GM18507 (cell line): ENCODE measurements around the gene RASGRF1.
"Not testable (repeated sequence)": the region's sequence is repeated elsewhere in the genome, so short reads cannot be mapped to it uniquely, and the experiment has no call there.

Experiments
- DNase-seq: peaks from one replicate; pipeline ENCODE4 v3.0.0; 2011; ENCODE audit warnings: low read depth; ENCODE audit not compliant: insufficient read length; ENCODE audit errors: extremely low spot score
- FAIRE-seq: peaks from 2 replicates; lab custom pipeline; 2011; peaks lifted over from hg19 to GRCh38; lab: Jason Lieb, UNC

The RASGRF1 gene, protein sequence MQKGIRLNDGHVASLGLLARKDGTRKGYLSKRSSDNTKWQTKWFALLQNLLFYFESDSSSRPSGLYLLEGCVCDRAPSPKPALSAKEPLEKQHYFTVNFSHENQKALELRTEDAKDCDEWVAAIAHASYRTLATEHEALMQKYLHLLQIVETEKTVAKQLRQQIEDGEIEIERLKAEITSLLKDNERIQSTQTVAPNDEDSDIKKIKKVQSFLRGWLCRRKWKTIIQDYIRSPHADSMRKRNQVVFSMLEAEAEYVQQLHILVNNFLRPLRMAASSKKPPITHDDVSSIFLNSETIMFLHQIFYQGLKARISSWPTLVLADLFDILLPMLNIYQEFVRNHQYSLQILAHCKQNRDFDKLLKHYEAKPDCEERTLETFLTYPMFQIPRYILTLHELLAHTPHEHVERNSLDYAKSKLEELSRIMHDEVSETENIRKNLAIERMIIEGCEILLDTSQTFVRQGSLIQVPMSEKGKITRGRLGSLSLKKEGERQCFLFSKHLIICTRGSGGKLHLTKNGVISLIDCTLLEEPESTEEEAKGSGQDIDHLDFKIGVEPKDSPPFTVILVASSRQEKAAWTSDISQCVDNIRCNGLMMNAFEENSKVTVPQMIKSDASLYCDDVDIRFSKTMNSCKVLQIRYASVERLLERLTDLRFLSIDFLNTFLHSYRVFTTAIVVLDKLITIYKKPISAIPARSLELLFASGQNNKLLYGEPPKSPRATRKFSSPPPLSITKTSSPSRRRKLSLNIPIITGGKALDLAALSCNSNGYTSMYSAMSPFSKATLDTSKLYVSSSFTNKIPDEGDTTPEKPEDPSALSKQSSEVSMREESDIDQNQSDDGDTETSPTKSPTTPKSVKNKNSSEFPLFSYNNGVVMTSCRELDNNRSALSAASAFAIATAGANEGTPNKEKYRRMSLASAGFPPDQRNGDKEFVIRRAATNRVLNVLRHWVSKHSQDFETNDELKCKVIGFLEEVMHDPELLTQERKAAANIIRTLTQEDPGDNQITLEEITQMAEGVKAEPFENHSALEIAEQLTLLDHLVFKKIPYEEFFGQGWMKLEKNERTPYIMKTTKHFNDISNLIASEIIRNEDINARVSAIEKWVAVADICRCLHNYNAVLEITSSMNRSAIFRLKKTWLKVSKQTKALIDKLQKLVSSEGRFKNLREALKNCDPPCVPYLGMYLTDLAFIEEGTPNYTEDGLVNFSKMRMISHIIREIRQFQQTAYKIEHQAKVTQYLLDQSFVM (N-terminal part only)

DNA sequence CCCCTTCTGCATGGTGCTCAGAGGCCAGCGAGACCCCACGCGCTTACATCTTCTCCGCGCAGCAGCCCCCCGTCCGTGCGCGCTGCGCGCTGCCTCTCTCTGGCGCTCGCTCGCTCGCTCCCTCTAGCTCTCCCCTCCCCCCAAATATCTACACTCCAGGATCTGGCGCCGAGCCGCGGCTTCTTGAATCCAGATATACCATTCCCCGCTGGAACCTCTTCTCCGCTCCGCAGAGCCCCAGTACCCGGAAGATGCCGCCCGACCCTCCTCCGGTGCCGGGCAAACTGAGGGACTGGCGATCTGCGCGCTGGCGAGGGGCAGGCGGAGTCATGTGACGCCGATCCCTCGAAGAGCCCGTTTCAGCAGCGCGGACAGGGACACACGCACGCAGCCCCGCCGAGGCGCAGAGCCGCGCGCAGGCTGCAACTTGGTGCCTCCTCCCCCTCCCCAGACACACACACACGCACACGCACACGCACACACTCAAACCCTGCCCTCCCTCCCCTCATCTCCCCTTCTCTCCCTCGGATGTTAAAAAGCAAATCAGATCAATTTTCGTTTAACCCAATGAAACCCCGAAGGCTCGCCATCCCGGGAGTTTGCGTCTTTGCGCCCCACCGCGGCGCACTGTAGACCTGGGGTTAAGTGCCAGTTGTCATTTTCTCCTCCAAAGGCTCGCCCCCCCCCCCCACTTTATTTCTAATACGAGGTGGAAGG is at the start of gene RASGRF1:
RASGRF1 (minus strand) TSS at position 294 of the 717 bp plus-strand sequence; CDS start at position 12, 282 bp downstream.
- DNase-seq, result no peak
- no peak for FAIRE-seq

DNA sequence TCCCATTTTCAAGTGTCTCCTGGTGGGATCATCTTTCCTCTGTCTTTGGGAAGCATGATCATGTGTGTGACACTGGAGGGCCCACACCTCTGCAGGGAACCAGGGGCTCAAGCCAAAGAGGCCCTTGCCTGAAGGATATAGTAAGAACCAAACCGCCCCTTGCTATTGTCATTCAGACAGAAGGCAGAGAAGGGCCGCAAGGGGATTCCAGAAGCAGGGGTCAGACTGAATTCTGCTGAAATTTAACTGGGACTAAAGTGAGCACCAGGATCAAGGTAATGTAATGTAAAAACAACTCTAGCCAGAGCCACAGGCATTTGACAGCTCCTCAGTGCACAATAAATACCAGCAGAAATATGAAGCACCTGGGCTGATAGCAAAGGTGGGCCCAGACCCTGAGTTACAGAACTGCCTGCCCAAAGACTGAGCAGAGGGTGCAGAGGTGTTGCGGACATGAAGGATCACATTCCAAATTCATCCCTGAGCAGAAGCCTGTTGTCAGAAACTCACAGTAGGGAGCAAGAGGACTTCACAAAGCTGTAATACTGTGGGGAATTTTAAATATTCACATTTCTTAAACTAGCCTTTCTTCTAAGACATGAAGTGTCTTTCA is 46.0 kb upstream of the RASGRF1 start:
- DNase-seq (no peak), FAIRE-seq (no peak)

DNA sequence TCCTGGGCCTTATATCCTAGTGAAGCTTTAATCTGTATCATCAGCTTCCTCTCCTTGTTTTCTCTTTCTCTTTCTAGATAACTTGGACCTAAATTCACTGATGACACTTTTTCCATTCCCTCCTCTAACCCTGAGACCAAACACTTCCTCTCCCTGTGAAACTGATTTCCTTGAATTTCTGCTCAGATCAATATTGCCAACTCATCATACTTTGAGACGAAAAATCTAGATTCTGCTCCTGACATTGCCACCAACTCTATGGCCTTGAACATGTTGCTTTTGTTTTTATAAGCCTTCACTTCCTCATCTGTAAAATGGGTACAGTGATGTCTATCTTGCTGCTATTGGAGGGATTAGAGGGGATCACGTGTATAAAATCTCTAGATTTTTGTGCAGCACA is 42.7 kb upstream of the RASGRF1 start:
- no peak for DNase-seq

GRCh38 chr15:79132770-79133169 is 42.2 kb upstream of the RASGRF1 start:
- DNase-seq, result no peak
- no peak for FAIRE-seq

More for the DNA sequence above, 42.7 kb upstream of the RASGRF1 start:
- no peak for FAIRE-seq

GRCh38 chr15:79132361-79132760 is 41.8 kb upstream of the RASGRF1 start:
- FAIRE-seq, result no peak
- no peak for DNase-seq

DNA sequence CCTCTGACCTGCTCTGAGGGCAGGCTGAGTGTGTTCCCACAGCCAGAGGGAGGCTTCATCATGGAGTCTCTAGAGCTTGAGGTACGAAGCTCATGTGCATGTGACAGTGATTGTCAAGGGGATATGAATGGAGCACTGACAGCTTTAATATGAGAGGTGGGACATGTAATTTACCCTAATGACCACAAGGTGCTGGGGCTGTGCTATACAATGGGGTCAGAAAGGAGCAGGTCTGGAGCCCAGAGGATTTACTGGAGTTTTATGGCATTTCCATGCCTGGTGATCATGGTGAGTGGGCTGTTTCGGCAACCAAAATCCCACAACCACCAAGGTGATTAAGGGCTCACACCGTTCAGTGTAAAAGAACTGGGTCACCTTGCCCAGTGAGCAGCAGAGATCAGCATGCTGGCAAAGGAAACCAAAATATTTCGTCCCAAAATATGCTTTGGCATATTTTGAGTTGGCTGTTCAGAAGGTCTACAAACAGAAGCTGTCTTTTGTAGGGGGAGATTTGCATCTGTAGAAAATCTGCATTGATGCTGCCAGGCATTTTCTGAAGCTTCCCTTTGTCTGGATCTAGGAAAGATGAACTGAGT is 40.1 kb upstream of the RASGRF1 start:
- FAIRE-seq, result no peak
- no peak for DNase-seq

DNA sequence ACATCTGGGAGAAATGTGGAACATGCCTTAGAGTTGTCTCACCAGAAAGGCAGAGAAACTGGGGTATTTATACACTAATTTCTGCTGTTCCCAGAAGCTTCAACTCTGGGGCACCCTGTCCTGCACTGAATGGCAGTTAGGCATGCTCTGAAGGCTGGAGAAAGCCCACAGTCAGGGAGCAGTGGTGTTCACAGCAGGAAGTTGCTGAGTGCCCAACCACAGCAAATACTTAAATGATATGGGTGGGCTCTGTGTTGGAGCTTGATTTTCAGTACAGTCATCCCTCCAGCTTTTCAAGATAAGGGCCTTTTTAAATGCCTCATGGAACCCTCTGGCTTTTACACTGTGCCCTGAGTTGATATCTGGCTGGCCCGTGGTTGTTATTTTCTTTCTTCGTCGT is 38.7 kb upstream of the RASGRF1 start:
- DNase-seq (no peak), FAIRE-seq (no peak)

- FAIRE-seq (no peak), DNase-seq (no peak)
These were observed 38.0 kb upstream of the RASGRF1 start for GRCh38 chr15:79128556-79128955.

DNA sequence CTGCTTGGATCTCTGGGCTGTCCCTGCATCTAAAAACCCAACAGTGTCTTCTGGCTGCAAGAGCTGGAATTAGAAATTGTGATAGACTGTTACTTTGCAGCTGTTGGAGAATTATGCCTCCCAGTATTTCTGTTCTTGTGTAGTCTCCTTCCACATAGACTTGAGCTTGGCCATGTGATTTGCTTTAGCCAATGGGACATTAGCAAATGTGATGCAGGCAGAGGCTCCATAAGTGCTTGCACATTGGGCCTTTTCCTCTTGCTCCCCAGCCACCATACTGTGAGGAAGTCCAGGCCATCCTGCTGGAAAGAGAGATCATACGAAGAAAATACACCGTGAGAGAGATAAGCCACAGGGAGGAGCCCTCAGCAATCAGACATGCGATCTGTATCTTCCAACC is 33.8 kb upstream of the RASGRF1 start:
- DNase-seq (no peak), FAIRE-seq (no peak)

GRCh38 chr15:79122991-79123390 is 32.4 kb upstream of the RASGRF1 start:
- no peak for FAIRE-seq
- no peak for DNase-seq

DNA sequence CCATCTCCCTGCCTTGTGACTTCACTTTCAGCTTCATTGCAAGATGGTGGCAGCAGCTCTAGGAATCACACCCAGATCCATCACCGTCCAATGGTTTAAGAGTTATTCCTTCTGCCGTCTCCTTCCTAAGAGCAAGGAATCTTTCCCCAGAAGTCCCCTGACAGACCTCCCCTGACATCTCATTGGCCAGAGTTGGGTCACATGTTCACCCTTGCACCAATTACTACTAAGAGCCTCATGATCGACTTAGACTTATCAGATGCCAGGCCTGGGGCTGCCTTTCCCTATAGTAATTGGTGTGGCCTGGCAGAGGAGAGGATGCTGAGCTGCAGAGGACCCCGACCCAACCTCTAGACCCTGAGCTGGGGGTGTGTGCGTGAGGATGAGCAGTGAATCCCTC is 31.8 kb upstream of the RASGRF1 start:
- FAIRE-seq, result no peak
- no peak for DNase-seq

DNA sequence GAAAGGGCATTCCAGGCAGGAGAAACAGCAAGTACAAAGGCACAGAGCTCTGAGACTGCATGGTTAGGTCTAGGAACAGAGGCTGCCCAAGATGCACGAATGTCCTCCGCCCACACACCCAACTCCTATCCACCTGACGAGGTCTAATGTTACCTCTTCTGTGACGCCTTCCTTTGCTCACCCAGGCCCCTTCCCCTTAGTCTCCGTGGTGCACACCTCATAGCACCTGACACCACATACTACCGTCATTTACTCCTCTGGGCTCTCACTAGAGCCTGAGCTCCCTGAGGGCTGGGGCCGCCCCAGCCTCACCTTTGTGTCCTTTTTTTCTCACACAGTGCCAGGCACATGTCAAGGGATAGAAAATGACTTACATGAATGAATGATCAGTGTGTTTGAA is 31.0 kb upstream of the RASGRF1 start:
- DNase-seq, result no peak
- no peak for FAIRE-seq

DNA sequence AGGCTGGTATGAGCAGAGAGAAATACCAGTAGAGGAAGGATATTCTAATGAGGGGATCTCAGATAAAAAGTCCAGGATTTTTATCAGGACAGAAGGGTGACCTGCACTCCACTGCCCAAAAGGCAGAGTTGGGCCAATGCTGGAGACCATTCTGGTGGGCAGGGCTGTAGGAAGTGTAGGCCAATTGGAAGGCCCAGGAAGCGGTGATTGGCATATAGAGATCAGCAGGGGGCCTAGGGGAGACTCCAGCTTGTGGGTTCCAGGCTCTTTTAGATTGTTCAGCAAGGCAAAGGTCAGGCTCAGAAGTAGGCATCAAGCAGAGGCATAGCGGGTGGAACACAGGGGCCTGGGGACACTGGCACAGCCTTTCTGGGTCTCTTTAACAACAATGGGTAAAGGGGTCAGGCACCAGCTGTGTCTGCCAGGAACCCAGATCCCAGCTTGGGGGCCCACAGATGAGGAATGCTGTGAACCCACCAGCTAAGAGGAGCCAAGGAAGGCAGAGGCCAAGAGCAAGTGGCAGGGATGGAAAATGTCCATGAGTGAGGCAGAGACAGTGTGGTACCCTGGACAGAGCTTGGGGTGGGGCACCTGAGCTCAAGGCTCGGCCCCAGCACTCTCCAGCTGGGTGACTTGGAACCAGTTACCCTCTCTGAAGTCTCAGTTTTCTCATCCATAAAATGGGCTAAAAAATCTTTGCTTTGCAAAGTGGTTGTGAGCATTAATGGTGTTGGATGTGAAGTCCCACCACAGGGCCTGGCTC is 27.0 kb upstream of the RASGRF1 start:
- no peak for FAIRE-seq
- no peak for DNase-seq

DNA sequence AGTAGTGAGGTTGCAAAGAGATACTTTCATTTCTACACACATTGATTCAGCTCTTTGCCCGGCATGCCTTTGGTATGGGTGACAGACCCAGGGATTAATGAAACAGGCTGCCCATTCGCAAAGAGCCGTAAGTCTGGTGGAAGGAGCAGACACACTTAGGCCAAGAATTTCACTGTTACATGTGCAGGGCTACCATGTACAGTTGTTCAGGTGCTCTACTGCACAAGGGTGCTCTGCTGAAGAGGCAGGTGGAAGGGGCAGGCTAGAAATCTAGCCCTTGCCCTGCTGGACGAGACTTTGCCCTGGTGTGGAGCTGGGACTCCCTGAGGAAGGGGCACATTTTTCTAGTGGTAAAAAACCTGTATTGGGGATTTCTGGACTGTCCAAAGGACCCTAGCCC is 26.2 kb upstream of the RASGRF1 start:
- DNase-seq, result no peak
- no peak for FAIRE-seq

- DNase-seq (no peak), FAIRE-seq (no peak)
These were observed 25.5 kb upstream of the RASGRF1 start for GRCh38 chr15:79115986-79116665.

- DNase-seq (no peak), FAIRE-seq (no peak)
These were observed 23.3 kb upstream of the RASGRF1 start for GRCh38 chr15:79113831-79114230.

DNA sequence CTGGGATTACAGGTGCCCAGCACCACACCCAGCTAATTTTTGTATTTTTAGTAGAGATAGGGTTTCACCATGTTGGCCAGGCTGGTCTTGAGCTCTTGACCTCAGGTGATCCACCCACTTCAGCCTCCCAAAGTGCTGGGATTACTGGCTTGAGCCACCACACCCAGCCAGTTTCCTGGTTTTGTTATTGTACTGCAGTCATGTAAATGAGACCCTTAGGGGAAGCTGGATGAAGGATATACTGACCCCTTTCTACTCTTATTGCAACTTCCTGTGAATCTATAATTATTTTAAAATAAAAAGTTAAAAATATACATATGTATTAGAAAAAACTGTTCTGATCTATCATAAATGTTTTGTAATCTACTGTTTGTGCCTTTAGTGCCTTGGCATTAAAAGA is 20.8 kb upstream of the RASGRF1 start:
- DNase-seq, FAIRE-seq: not testable (repeated sequence)
